KMS-11 (cell line): ENCODE measurements around the gene BCAS1.

Experiments used
- H2AFZ ChIP-seq: fragments of 200-600 bp; sonication (generic); 2 replicates; pipeline ENCODE4 v1.6.1; 2016; ENCODE audit warnings: antibody characterized with exemption, mixed run types, low read depth
- H3K27ac ChIP-seq: fragments of 200-600 bp; sonication (generic); 2 replicates; pipeline ENCODE4 v1.6.1; 2016; ENCODE audit warnings: mild to moderate bottlenecking, mixed run types
- H3K27me3 ChIP-seq: fragments of 200-600 bp; sonication (generic); 2 replicates; pipeline ENCODE4 v1.6.1; 2017; ENCODE audit warnings: mild to moderate bottlenecking, low read depth, mixed run types, moderate library complexity; ENCODE audit not compliant: insufficient read depth
- H3K36me3 ChIP-seq: fragments of 200-600 bp; sonication (generic); 2 replicates; pipeline ENCODE4 v1.6.1; 2017; ENCODE audit warnings: mild to moderate bottlenecking, mixed run types; ENCODE audit not compliant: insufficient read depth
- H3K4me1 ChIP-seq: fragments of 200-600 bp; sonication (generic); 2 replicates; pipeline ENCODE4 v1.6.1; 2016; ENCODE audit warnings: mild to moderate bottlenecking, low read depth, mixed run types; ENCODE audit not compliant: poor library complexity, severe bottlenecking
- H3K4me2 ChIP-seq: fragments of 200-600 bp; sonication (generic); 2 replicates; pipeline ENCODE4 v1.7.0; 2016; ENCODE audit warnings: mild to moderate bottlenecking, mixed run types
- H3K4me3 ChIP-seq: fragments of 200-600 bp; sonication (generic); IDR thresholded peaks from 2 replicates; pipeline ENCODE4 v1.6.1; 2017; ENCODE audit warnings: low read depth, low read length, mixed read lengths; ENCODE audit not compliant: insufficient read depth
- H3K79me2 ChIP-seq: fragments of 200-600 bp; sonication (generic); 2 replicates; pipeline ENCODE4 v1.6.1; 2016; ENCODE audit warnings: low read depth, mixed run types; ENCODE audit not compliant: insufficient read depth
- H3K9ac ChIP-seq: fragments of 200-600 bp; sonication (generic); 2 replicates; pipeline ENCODE4 v1.6.1; 2016; ENCODE audit warnings: mild to moderate bottlenecking, mixed run types
- H4K20me1 ChIP-seq: fragments of 200-600 bp; sonication (generic); 2 replicates; pipeline ENCODE4 v1.6.1; 2016; ENCODE audit warnings: mild to moderate bottlenecking, mixed run types; ENCODE audit not compliant: insufficient read depth
- TF ChIP-seq, protein P1 (sequence below): fragments of 200-600 bp; sonication (generic); conservative IDR thresholded peaks from 2 replicates; pipeline ENCODE4 v1.6.1; 2017; ENCODE audit warnings: low read depth, mild to moderate bottlenecking, antibody characterized with exemption, low read length, moderate library complexity, mixed read lengths

Gene BCAS1

GRCh38 chr20:54002056-54002575 lies 68.3 kb downstream of the BCAS1 start:
- Histone ChIP-seq H2AFZ (no peak overlapping the region), H3K4me2 (no peak overlapping the region), H3K27me3 (no peaks in the 10 kb centered on the region), H4K20me1 (no peaks in the 10 kb centered on the region), H3K4me3 (no peak overlapping the region), H3K79me2 (no peaks in the 10 kb centered on the region), H3K27ac (no peak overlapping the region), H3K4me1 (peaks cover 53% of the 10 kb centered on the region), H3K36me3 (no peaks in the 10 kb centered on the region), H3K9ac (no peak overlapping the region)
- TF ChIP-seq, protein P1, sequence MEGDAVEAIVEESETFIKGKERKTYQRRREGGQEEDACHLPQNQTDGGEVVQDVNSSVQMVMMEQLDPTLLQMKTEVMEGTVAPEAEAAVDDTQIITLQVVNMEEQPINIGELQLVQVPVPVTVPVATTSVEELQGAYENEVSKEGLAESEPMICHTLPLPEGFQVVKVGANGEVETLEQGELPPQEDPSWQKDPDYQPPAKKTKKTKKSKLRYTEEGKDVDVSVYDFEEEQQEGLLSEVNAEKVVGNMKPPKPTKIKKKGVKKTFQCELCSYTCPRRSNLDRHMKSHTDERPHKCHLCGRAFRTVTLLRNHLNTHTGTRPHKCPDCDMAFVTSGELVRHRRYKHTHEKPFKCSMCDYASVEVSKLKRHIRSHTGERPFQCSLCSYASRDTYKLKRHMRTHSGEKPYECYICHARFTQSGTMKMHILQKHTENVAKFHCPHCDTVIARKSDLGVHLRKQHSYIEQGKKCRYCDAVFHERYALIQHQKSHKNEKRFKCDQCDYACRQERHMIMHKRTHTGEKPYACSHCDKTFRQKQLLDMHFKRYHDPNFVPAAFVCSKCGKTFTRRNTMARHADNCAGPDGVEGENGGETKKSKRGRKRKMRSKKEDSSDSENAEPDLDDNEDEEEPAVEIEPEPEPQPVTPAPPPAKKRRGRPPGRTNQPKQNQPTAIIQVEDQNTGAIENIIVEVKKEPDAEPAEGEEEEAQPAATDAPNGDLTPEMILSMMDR: no peak

DNA sequence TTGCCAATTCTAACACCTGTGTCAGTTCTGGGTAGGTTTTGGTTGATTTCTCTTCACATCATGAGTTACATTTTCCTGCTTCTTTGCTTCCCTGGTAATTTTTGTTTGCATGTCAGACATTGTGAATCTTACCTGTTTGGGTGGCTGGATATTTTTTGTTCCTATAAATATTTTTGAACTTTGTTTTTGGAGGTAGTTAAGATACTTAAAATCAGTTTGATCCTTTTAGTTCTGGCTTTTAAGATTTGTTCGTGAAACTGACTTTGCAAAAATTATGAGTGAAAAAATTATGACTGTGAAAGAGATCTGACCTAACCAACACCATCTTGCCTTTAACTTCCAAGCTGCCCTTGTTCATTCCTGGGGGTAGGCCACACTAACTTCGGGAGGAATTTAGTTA lies 69.5 kb downstream of the BCAS1 start:
- H3K79me2 ChIP-seq: no peaks in the 10 kb centered on the region
- TF ChIP-seq, protein P1: no peak
- no peak overlapping the region for H3K27ac ChIP-seq
- no peak overlapping the region for H3K9ac ChIP-seq
- H3K4me3 ChIP-seq: no peak overlapping the region
- H3K36me3 ChIP-seq: no peaks in the 10 kb centered on the region
- no peak overlapping the region for H2AFZ ChIP-seq
- no peaks in the 10 kb centered on the region for H4K20me1 ChIP-seq
- no peak overlapping the region for H3K4me2 ChIP-seq
- H3K4me1 ChIP-seq: peaks cover 44% of the 10 kb centered on the region
- no peaks in the 10 kb centered on the region for H3K27me3 ChIP-seq

GRCh38 chr20:54000262-54000661 lies 70.1 kb downstream of the BCAS1 start:
- H3K4me1 ChIP-seq: peaks cover 39% of the 10 kb centered on the region
- no peaks in the 10 kb centered on the region for H4K20me1 ChIP-seq
- H3K9ac ChIP-seq: no peak overlapping the region
- no peak overlapping the region for H2AFZ ChIP-seq
- no peak overlapping the region for H3K27ac ChIP-seq
- no peaks in the 10 kb centered on the region for H3K36me3 ChIP-seq
- TF ChIP-seq, protein P1: no peak
- H3K4me2 ChIP-seq: no peak overlapping the region
- H3K79me2 ChIP-seq: no peaks in the 10 kb centered on the region
- no peak overlapping the region for H3K4me3 ChIP-seq
- no peaks in the 10 kb centered on the region for H3K27me3 ChIP-seq

DNA sequence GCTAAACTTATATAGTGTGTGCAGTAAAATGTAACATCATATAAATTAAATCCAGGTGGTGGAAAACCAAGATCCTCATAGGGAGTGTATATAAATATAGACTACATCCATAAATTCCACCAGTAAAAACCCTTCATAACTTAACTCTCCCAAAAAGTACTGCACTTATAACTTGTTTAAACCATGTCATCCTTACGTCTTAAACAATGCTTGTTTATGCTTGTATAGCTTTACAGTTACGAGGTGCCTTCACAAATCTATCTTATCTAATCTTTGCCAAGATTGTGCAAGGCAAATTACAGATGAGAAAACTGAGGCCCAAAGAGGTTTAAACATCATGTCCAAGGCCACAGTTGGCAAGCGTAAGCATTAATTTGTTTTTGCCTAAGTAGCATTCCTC lies 71.3 kb downstream of the BCAS1 start:
- TF ChIP-seq, protein P1: no peak
- no peak overlapping the region for H2AFZ ChIP-seq
- H3K4me2 ChIP-seq: no peak overlapping the region
- no peak overlapping the region for H3K9ac ChIP-seq
- no peak overlapping the region for H3K27ac ChIP-seq
- H3K27me3 ChIP-seq: no peaks in the 10 kb centered on the region
- no peaks in the 10 kb centered on the region for H4K20me1 ChIP-seq
- peaks cover 39% of the 10 kb centered on the region for H3K4me1 ChIP-seq
- H3K36me3 ChIP-seq: no peaks in the 10 kb centered on the region
- no peaks in the 10 kb centered on the region for H3K79me2 ChIP-seq
- no peak overlapping the region for H3K4me3 ChIP-seq
